Colonic mucosa (tissue), 4 donors: ENCODE results near the gene NECAB2. TPM values are rescaled to one million over a fixed set of nuclear protein-coding genes. Genes with fewer than 3 reads are reported as not detected.

Source experiments
- DNase-seq: peaks from one replicate; pipeline ENCODE4 v3.0.0-alpha.2; 2020
- H3K27ac ChIP-seq: fragments of 200-600 bp; one replicate; pipeline ENCODE4 v1.8.0; 2021
- H3K27me3 ChIP-seq: fragments of 200-600 bp; one replicate; pipeline ENCODE4 v1.8.0; 2021
- H3K36me3 ChIP-seq: fragments of 200-600 bp; one replicate; pipeline ENCODE4 v1.8.0; 2021
- H3K4me1 ChIP-seq: fragments of 200-600 bp; one replicate; pipeline ENCODE4 v1.8.0; 2021; ENCODE audit warnings: mild to moderate bottlenecking
- H3K4me3 ChIP-seq: fragments of 200-600 bp; one replicate; pipeline ENCODE4 v1.8.0; 2021
- H3K9ac ChIP-seq, 2 donors: one replicate each; pipeline ENCODE4 v1.7.0; 2013; ENCODE audit warnings: control low read depth in 2 of 2, low read depth in 2 of 2, low read length in 2 of 2
- H3K9me3 ChIP-seq: fragments of 200-600 bp; one replicate; pipeline ENCODE4 v1.8.0; 2021
- CTCF ChIP-seq: fragments of 200-600 bp; IDR thresholded peaks from one replicate; pipeline ENCODE4 v1.8.0; 2022; ENCODE audit warnings: antibody characterized with exemption, mild to moderate bottlenecking
- intact Hi-C: fragments of 100-400 bp; cut with DNase I; formaldehyde crosslinking; loops from one replicate; pipeline ENCODE4 v1.14.1; 2022
- total RNA-seq, 2 donors: library from RNA; stranded (reverse); fragmentation: NEBNext Ultra II Directional in 1 of 2; extraction: Animal tissue kit (Norgen Biotek cat#: 25700) in 1 of 2; gene quantifications; one replicate each; pipeline ENCODE4 v1.2.1, GENCODE V29; 2021
- donor health status: healthy.
- donor health status: DM: no; HTN: no; CAD: no.
- donor health status: DM: no; HTN: no; CAD: no.

NECAB2 gene
- total RNA-seq, 2 donors from 2014 or later: 0.25 to 0.42 TPM

DNA sequence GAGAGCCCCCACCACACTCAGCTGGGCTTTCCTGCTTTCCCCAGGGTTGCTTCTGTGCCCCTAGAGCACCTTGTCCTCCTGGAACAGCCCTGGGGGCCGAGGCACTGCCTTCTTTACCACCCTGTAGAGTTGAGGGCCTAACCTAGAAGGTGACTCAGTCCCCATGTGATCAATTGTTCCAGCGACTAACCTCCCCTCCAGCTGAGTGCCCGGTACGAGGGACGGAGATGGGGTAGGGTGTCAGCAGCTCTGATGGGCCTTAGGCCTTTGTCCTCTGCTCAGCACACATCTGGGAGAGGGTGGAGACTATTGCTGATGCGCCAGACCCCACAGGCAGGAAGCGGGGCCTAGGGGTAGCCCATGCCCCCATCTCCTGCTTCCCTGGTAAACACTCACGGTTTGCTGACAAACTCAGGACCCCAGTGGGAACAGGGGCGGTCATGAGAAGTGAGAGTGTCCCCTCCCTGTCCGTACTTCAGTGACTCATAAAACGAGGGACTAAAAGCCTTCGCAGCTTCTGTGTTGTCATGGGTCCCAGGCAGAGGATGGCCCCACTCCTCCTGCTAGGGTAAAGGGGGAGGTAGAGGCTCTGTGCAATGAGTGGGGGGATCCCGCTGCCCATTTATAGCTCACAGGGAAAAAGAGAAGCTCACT is 33.1 kb downstream of the NECAB2 start:
- H3K4me3 ChIP-seq: no peak overlapping the region
- H3K27ac ChIP-seq: no peak overlapping the region
- H3K27me3 ChIP-seq: peaks cover 3% of the 10 kb centered on the region
- no peaks in the 10 kb centered on the region for H3K36me3 ChIP-seq
- H3K4me1 ChIP-seq: no peaks in the 10 kb centered on the region
- intact Hi-C loops: no loop called here
- H3K9me3 ChIP-seq: no peaks in the 10 kb centered on the region
- no peak overlapping the region for H3K9ac ChIP-seq
- DNase-seq: no peak
- TF ChIP-seq CTCF: no peak

DNA sequence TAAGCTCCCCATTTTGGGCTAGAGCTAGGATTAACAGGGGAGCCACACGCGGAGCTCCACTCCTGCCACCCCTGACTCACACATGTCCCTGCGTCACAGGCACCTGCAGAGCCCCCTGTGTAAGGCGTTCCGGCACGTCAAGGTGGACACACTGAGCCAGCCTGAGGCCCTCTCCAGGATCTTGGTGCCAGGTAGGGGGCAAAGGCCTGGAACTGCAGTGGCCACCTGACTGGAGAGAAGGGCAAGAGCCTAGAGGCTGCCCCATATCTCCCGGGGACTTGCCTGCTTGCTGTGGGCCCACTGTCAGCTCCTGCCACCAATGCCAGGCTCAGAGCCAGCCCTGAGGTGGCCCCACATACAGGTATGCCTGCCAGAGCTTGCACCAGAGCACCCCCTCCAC is 33.7 kb downstream of the NECAB2 start:
- intact Hi-C loops: no loop called here
- no peak overlapping the region for H3K4me3 ChIP-seq
- no peaks in the 10 kb centered on the region for H3K4me1 ChIP-seq
- H3K27me3 ChIP-seq: no peaks in the 10 kb centered on the region
- no peaks in the 10 kb centered on the region for H3K36me3 ChIP-seq
- no peak for DNase-seq
- H3K9ac ChIP-seq: no peak overlapping the region
- no peaks in the 10 kb centered on the region for H3K9me3 ChIP-seq
- TF ChIP-seq CTCF: no peak
- no peak overlapping the region for H3K27ac ChIP-seq

DNA sequence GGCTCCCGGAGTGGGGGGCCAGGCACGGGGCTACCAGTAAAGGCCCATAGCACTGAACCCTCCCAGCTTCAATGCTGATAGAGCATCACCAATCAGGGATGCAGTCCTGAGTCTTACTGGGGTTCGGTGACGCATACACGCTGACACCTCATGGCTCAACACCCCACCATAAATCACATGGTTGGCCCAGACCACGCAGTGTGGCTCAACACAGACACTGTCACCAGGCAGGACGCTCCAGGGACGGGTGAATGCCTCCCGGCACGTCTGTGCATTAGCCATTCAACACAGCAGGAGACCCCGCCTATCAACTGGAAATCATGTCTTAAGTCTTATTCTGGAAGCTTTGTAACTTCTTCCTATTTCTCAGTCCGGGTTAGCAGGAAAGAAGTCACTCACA is 35.0 kb downstream of the NECAB2 start:
- no peak for DNase-seq
- Histone ChIP-seq H3K27me3 (no peaks in the 10 kb centered on the region), H3K36me3 (no peaks in the 10 kb centered on the region), H3K4me1 (no peaks in the 10 kb centered on the region), H3K9ac (no peak overlapping the region), H3K9me3 (no peaks in the 10 kb centered on the region), H3K27ac (no peak overlapping the region), H3K4me3 (no peak overlapping the region)
- no peak for TF ChIP-seq CTCF
- intact Hi-C loops: no loop called here

DNA sequence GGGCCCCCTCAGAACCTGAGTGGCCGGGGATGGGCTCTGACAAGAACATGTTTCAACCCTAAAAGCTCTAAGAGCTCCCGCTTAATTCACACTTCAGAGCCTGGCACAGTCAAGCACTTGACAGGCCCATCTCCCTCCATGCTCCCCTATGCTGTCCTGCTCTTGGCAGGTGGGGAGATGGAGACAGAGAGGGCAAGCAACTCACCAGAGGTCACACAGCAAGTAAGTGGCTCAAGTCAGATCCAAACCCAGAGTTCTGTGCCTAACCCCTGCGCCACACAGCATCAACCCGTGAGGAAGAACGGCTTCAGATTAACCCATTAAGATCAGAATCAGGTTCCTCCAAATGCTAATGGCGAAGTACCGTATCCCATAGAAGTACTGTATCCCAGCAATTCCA is 36.4 kb downstream of the NECAB2 start:
- Histone ChIP-seq H3K36me3 (no peaks in the 10 kb centered on the region), H3K9me3 (no peaks in the 10 kb centered on the region), H3K4me3 (no peak overlapping the region), H3K9ac (no peak overlapping the region), H3K27me3 (no peaks in the 10 kb centered on the region), H3K4me1 (no peaks in the 10 kb centered on the region), H3K27ac (no peak overlapping the region)
- no peak for TF ChIP-seq CTCF
- DNase-seq: no peak
- intact Hi-C loops: no loop called here

- no peak overlapping the region for H3K9ac ChIP-seq
- intact Hi-C loops: no loop called here
- H3K4me3 ChIP-seq: no peak overlapping the region
- TF ChIP-seq CTCF: no peak
- no peaks in the 10 kb centered on the region for H3K27me3 ChIP-seq
- H3K27ac ChIP-seq: no peak overlapping the region
- DNase-seq: no peak
- no peaks in the 10 kb centered on the region for H3K9me3 ChIP-seq
- no peaks in the 10 kb centered on the region for H3K36me3 ChIP-seq
- no peaks in the 10 kb centered on the region for H3K4me1 ChIP-seq
These were observed 37.3 kb downstream of the NECAB2 start for GRCh38 chr16:84005391-84005790.
